B cell (primary cell): Measurements from ENCODE around the gene FLT1.

Experiments
- EZH2 ChIP-seq: IDR thresholded peaks from 2 replicates; pipeline ENCODE4 v1.6.1; 2012; ENCODE audit warnings: borderline replicate concordance, low read depth, mild to moderate bottlenecking, moderate library complexity, low read length; ENCODE audit not compliant: insufficient read depth, poor library complexity, severe bottlenecking
- TF ChIP-seq, protein P1 (sequence below): fragments of 200-600 bp; IDR thresholded peaks from one replicate; pipeline ENCODE4 v1.8.0; 2022; ENCODE audit warnings: antibody characterized with exemption, mild to moderate bottlenecking

DNA sequence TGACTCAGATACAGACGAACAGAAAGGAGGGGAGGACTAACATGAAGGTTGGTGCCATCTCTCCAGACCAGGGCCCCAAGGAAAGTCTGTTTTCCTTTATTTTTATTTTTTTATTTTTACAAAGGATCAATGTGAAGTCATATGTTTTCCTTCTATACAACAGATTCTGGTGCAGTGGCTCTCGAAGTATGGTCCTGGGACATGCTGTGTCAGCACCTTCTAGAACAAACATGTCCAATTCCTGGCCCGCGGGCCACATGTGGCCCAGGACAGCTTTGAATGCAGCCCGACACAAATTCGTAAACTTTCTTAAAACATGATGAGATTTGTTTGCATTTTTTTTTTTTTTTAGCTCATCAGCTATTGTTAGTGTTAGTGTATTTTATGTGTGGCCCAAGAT, 174.7 kb downstream of the FLT1 start:
- TF ChIP-seq, protein P1, sequence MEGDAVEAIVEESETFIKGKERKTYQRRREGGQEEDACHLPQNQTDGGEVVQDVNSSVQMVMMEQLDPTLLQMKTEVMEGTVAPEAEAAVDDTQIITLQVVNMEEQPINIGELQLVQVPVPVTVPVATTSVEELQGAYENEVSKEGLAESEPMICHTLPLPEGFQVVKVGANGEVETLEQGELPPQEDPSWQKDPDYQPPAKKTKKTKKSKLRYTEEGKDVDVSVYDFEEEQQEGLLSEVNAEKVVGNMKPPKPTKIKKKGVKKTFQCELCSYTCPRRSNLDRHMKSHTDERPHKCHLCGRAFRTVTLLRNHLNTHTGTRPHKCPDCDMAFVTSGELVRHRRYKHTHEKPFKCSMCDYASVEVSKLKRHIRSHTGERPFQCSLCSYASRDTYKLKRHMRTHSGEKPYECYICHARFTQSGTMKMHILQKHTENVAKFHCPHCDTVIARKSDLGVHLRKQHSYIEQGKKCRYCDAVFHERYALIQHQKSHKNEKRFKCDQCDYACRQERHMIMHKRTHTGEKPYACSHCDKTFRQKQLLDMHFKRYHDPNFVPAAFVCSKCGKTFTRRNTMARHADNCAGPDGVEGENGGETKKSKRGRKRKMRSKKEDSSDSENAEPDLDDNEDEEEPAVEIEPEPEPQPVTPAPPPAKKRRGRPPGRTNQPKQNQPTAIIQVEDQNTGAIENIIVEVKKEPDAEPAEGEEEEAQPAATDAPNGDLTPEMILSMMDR = no peak
- no peak for TF ChIP-seq EZH2
